Vagina (tissue), 2 donors: ENCODE measurements around the gene ADAMTS13. TPM values are rescaled to one million over a fixed set of nuclear protein-coding genes. Genes with fewer than 3 reads are reported as not detected.

Experiments
- DNase-seq, 2 donors: peaks; one replicate each; pipeline ENCODE4 v3.0.0-alpha.2; 2017; ENCODE audit errors: extremely low spot score in 2 of 2
- H3K27ac ChIP-seq: fragments of 200-600 bp; sonication (generic); one replicate; pipeline ENCODE4 v1.5.1; 2019
- H3K27me3 ChIP-seq: fragments of 200-600 bp; sonication (generic); one replicate; pipeline ENCODE4 v1.5.1; 2019
- H3K36me3 ChIP-seq, 2 donors: fragments of 200-600 bp; sonication (generic); one replicate each; pipeline ENCODE4 v1.5.1; 2017 to 2019
- H3K4me1 ChIP-seq: fragments of 200-600 bp; sonication (generic); one replicate; pipeline ENCODE4 v1.5.1; 2019
- H3K4me3 ChIP-seq, 2 donors: fragments of 200-600 bp; sonication (generic); 1 replicate in 1 of 2; 2 replicates in 1 of 2; pipeline ENCODE4 v1.5.1; 2016 to 2019
- H3K9me3 ChIP-seq: fragments of 200-600 bp; sonication (generic); one replicate; pipeline ENCODE4 v1.5.1; 2019
- POLR2A ChIP-seq, 2 donors: fragments of 450-650 bp; IDR thresholded peaks; one replicate each; pipeline ENCODE4 v1.6.1; 2017; ENCODE audit warnings: antibody characterized with exemption in 2 of 2, mild to moderate bottlenecking in 2 of 2, moderate library complexity in 2 of 2
- POLR2AphosphoS5 ChIP-seq, 2 donors: sonication (generic); formaldehyde crosslinking; IDR thresholded peaks; one replicate each; pipeline ENCODE4 v1.9.0; 2017; ENCODE audit warnings: antibody characterized with exemption in 2 of 2, mild to moderate bottlenecking in 2 of 2, low read depth in 1 of 2; ENCODE audit not compliant: insufficient read depth in 1 of 2
- intact Hi-C: fragments of 100-400 bp; cut with DNase I; formaldehyde crosslinking; loops from one replicate; pipeline ENCODE4 v1.15.1; 2023
- total RNA-seq: library from RNA; depleted of rRNA; stranded (reverse); fragments of >200 nt; gene quantifications from one replicate; pipeline ENCODE4 v1.2.3, GENCODE V29; 2016
- TF ChIP-seq, protein P1 (sequence below), 3 experiments: fragments of 450-650 bp in 2 of 3; fragments of 200-600 bp in 1 of 3; sonication (generic) in 1 of 3; IDR thresholded peaks; one replicate each; pipeline ENCODE4 v1.5.1; 2017 to 2019; ENCODE audit warnings: antibody characterized with exemption in 3 of 3, mild to moderate bottlenecking in 2 of 3, moderate library complexity in 2 of 3

Gene ADAMTS13
- total RNA-seq, 1 donor from 2014 or later = 2.0 TPM

GRCh38 chr9:133439337-133439736 is 17.2 kb downstream of the ADAMTS13 start:
- H3K27me3 ChIP-seq = no peaks in the 10 kb centered on the region
- intact Hi-C loops = no loop called here
- no peak overlapping the region for H3K4me3 ChIP-seq
- TF ChIP-seq, protein P1, sequence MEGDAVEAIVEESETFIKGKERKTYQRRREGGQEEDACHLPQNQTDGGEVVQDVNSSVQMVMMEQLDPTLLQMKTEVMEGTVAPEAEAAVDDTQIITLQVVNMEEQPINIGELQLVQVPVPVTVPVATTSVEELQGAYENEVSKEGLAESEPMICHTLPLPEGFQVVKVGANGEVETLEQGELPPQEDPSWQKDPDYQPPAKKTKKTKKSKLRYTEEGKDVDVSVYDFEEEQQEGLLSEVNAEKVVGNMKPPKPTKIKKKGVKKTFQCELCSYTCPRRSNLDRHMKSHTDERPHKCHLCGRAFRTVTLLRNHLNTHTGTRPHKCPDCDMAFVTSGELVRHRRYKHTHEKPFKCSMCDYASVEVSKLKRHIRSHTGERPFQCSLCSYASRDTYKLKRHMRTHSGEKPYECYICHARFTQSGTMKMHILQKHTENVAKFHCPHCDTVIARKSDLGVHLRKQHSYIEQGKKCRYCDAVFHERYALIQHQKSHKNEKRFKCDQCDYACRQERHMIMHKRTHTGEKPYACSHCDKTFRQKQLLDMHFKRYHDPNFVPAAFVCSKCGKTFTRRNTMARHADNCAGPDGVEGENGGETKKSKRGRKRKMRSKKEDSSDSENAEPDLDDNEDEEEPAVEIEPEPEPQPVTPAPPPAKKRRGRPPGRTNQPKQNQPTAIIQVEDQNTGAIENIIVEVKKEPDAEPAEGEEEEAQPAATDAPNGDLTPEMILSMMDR (IDR thresholded peaks at IDR 0.05) = no peak
- TF ChIP-seq POLR2A (IDR thresholded peaks at IDR 0.05) (no peak), POLR2AphosphoS5 (IDR thresholded peaks at IDR 0.05; ENCODE audit: insufficient read depth in 1 of 2, low read depth in 1 of 2) (no peak)
- no peak overlapping the region for H3K27ac ChIP-seq
- H3K9me3 ChIP-seq = no peaks in the 10 kb centered on the region
- H3K36me3 ChIP-seq = no peaks in the 10 kb centered on the region
- no peak for DNase-seq
- no peaks in the 10 kb centered on the region for H3K4me1 ChIP-seq

DNA sequence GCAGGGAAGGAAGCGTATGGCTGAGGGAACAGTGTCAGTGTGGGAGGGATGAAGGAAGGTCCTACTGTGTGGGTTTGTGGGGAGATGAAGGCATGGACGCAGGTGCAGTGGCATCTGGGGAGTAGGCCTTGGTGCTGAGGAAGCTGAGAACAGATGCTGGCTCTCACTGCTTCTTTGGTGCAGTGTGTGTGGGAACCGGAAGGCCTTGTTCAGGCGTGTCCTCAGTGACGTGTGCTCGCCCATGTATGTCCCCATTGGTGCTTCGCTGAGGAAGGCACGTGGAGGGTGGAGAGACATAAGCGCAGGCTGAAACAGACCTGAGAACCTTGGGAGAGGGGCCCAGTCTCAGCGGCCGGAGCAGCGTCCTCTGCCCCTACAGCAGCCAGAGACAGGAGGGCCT is 18.7 kb downstream of the ADAMTS13 start:
- no peaks in the 10 kb centered on the region for H3K9me3 ChIP-seq
- no peaks in the 10 kb centered on the region for H3K27me3 ChIP-seq
- no peak for DNase-seq
- TF ChIP-seq POLR2A (IDR thresholded peaks at IDR 0.05) = no peak
- TF ChIP-seq, protein P1 (IDR thresholded peaks at IDR 0.05) = no peak
- TF ChIP-seq POLR2AphosphoS5 (IDR thresholded peaks at IDR 0.05; ENCODE audit: insufficient read depth in 1 of 2, low read depth in 1 of 2) = no peak
- H3K27ac ChIP-seq = no peak overlapping the region
- H3K4me1 ChIP-seq = no peaks in the 10 kb centered on the region
- H3K4me3 ChIP-seq = no peak overlapping the region
- no peaks in the 10 kb centered on the region for H3K36me3 ChIP-seq
- intact Hi-C loops = no loop called here

- no peak for DNase-seq
- Histone ChIP-seq H3K4me1 (no peaks in the 10 kb centered on the region), H3K36me3 (no peaks in the 10 kb centered on the region), H3K9me3 (no peaks in the 10 kb centered on the region), H3K27me3 (no peaks in the 10 kb centered on the region), H3K4me3 (no peak overlapping the region), H3K27ac (no peak overlapping the region)
- no peak for TF ChIP-seq POLR2A (IDR thresholded peaks at IDR 0.05)
- TF ChIP-seq POLR2AphosphoS5 (IDR thresholded peaks at IDR 0.05; ENCODE audit: insufficient read depth in 1 of 2, low read depth in 1 of 2) = no peak
- intact Hi-C loops = no loop called here
These were observed 19.4 kb downstream of the ADAMTS13 start for GRCh38 chr9:133441571-133441970.

GRCh38 chr9:133443248-133443647 is 21.1 kb downstream of the ADAMTS13 start:
- Histone ChIP-seq H3K27ac (no peak overlapping the region), H3K27me3 (no peaks in the 10 kb centered on the region), H3K9me3 (no peaks in the 10 kb centered on the region), H3K36me3 (no peaks in the 10 kb centered on the region), H3K4me3 (no peak overlapping the region), H3K4me1 (no peaks in the 10 kb centered on the region)
- TF ChIP-seq POLR2AphosphoS5 (IDR thresholded peaks at IDR 0.05; ENCODE audit: insufficient read depth in 1 of 2, low read depth in 1 of 2) (no peak), POLR2A (IDR thresholded peaks at IDR 0.05) (no peak)
- TF ChIP-seq, protein P1 (IDR thresholded peaks at IDR 0.05) = no peak
- DNase-seq = no peak
- intact Hi-C loops = no loop called here

DNA sequence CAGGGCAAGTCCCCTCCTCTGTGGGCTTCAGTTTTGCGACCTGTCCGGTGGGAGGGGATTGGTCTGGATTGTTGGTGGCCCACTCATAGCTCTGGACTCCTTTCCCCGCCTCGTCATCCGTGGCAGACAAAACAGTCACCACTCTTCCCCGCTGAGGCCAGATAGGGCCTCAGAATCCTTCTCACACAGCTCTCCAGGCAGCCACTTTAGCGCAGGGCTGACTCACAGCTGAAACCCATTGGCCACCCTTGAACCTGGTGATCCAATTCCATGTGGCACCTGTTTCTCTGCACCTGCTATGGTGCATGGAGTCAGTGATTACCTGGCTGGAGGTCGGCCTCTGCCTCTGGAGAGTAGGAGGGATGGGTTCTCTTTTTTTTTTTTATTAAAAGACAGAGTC is 21.8 kb downstream of the ADAMTS13 start:
- Histone ChIP-seq H3K36me3 (no peaks in the 10 kb centered on the region), H3K4me1 (no peaks in the 10 kb centered on the region), H3K4me3 (no peak overlapping the region), H3K27ac (no peak overlapping the region), H3K27me3 (no peaks in the 10 kb centered on the region), H3K9me3 (no peaks in the 10 kb centered on the region)
- no peak for TF ChIP-seq POLR2A (IDR thresholded peaks at IDR 0.05)
- TF ChIP-seq, protein P1 (IDR thresholded peaks at IDR 0.05) = no peak
- no peak for DNase-seq
- intact Hi-C loops = no loop called here
